ENCODE results near the gene TSPEAR.

- TF ChIP-seq, protein P1, sequence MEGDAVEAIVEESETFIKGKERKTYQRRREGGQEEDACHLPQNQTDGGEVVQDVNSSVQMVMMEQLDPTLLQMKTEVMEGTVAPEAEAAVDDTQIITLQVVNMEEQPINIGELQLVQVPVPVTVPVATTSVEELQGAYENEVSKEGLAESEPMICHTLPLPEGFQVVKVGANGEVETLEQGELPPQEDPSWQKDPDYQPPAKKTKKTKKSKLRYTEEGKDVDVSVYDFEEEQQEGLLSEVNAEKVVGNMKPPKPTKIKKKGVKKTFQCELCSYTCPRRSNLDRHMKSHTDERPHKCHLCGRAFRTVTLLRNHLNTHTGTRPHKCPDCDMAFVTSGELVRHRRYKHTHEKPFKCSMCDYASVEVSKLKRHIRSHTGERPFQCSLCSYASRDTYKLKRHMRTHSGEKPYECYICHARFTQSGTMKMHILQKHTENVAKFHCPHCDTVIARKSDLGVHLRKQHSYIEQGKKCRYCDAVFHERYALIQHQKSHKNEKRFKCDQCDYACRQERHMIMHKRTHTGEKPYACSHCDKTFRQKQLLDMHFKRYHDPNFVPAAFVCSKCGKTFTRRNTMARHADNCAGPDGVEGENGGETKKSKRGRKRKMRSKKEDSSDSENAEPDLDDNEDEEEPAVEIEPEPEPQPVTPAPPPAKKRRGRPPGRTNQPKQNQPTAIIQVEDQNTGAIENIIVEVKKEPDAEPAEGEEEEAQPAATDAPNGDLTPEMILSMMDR (IDR thresholded peaks at IDR 0.05): no peak
- no peak for TF ChIP-seq POLR2AphosphoS5 (IDR thresholded peaks at IDR 0.05)
Measured at GRCh38 chr21:44730951-44731579, 19.7 kb upstream of the TSPEAR start.
